GM19328 (cell line): ENCODE measurements around the gene SBF1.
"Not testable (repeated sequence)": the region's sequence is repeated elsewhere in the genome, so short reads cannot be mapped to it uniquely, and the experiment has no call there.

ENCODE experiments used
- ATAC-seq: cut with Tn5 transposase; IDR thresholded peaks from one replicate; pipeline ENCODE4 v1.9.1; 2021; ENCODE audit warnings: mild to moderate bottlenecking, moderate library complexity; ENCODE audit not compliant: unreplicated experiment

SBF1 gene

DNA sequence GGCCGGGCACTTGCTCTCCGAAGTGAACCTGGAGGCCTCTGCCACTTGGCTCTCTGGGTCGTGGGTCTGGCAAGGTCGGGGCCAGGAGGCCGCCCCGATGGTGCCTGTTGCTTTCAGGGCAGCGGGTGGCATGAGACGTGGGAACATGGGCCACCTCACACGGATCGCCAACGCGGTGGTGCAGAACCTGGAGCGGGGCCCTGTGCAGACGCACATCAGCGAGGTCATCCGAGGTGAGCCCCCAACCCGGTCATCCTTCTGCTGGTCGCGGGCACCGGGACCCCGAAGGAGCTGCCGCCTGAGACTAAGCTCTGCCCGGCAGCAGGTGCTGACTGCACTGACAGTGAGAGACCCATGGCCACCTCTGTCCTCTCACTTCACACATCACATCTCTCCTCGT, 40.0 kb downstream of the SBF1 start:
- ATAC-seq: no peak

DNA sequence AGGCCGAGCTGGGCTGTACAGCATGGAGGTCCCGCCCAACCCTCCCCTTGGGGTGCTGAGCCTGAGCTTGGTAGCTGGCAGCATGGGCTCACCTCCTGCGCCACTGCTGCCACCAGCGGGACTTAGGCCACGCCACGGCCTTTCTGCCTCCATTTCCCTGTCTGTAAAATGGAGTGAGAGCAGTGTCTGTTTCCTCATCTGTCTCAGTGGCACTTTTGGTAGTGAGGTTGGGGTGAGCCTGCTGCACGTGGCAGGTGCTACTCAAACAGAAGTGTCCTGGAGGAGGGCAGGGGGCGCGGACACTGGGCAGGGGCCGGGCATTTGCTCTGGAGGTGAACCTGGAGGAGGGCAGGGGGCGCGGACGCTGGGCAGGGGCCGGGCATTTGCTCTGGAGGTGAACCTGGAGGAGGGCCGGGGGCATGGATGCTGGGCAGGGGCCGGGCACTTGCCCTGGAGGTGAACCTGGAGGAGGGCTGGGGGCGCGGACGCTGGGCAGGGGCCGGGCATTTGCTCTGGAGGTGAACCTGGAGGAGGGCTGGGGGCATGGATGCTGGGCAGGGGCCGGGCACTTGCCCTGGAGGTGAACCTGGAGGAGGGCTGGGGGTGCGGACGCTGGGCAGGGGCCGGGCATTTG, 41.8 kb downstream of the SBF1 start:
- ATAC-seq: not testable (repeated sequence)

DNA sequence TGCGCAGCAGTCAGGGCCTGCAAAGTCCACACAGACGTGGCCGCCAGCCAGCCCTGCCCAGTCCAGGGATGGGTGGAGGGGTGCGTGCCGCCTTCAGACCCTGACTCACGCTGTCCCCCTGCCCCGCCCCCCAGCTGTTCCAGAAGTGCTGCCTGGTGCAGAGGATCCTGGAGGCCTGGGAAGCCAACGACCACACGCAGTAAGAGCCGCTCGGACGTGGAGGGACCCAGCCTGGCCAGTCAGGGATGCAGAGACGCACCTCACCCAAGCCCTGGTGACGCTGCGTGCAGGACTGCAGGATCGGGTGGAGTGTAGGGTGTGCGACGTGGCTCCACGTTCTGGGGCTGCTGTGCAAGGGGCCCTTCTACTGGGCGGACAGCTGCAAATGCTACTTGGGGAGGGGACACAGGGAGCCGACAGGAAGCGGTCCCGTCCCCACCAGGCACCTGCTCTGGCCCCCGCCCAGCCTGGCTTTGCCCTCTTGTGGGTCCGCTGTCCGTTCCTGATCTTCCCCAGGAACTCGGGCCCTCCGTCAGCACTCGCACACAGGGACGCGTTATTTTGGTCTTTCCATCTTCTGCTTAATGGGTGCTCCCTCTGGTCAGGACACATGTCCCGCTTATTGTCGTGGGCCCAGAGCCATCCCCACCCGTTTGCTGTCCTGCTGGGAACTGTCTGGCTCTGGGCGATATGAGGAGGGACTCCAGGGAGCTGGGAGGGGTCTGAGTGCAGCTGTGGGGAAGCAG, 42.5 kb downstream of the SBF1 start:
- no peak for ATAC-seq

DNA sequence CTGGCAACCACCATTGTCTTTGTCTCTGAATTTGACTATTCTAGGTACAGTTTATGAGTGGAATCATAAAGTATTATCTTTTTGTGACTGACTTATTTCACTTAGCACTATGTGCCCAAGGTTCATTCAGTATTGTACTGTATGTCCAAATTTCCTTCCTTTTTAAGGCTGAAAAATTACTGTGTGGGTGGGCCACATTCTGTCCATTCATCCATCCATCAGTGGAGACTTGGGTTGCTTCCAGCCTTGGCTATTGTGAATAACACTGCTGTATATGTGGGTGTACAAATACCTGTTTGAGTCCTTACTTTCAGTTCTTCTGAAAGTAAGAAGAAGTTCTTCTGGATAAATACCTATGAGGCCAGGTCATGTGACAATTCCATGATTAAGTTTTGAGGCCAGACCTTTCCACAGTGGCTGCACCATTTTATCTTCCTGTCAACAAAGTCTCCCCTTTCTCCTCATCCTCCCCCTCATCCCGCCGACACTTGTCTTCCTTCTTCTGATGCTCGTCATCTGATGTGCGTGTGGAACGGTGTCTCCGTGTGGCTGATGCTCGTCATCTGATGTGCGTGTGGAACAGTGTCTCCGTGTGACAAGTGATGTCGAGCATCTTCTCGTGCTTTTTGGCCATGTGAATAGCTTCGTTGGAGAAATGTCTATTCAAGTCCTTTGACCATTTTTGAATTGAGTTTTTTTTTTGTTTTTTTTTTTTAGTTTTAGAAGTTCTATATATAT, 49.5 kb downstream of the SBF1 start:
- ATAC-seq: no peak

DNA sequence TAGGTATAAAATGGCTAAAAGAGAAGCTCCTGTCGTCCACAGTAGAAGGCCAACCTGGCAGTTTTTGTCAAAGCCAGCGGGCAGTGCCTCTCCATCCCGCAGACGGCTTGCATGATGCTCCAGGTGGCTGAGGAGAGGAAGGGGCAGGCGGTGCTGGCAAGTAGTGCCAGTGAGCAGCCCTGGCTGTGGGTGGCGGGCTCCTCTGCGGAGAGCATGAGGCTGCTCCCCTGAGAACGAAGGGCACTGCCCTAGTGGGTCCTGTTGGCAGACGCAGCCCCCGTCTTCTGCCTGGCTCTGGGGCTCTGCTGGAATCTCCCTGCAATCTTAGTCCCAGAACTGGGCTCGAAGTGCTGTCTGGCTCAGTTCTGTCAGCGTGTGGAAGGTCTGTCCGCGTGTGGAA, 50.9 kb downstream of the SBF1 start:
- no peak for ATAC-seq

DNA sequence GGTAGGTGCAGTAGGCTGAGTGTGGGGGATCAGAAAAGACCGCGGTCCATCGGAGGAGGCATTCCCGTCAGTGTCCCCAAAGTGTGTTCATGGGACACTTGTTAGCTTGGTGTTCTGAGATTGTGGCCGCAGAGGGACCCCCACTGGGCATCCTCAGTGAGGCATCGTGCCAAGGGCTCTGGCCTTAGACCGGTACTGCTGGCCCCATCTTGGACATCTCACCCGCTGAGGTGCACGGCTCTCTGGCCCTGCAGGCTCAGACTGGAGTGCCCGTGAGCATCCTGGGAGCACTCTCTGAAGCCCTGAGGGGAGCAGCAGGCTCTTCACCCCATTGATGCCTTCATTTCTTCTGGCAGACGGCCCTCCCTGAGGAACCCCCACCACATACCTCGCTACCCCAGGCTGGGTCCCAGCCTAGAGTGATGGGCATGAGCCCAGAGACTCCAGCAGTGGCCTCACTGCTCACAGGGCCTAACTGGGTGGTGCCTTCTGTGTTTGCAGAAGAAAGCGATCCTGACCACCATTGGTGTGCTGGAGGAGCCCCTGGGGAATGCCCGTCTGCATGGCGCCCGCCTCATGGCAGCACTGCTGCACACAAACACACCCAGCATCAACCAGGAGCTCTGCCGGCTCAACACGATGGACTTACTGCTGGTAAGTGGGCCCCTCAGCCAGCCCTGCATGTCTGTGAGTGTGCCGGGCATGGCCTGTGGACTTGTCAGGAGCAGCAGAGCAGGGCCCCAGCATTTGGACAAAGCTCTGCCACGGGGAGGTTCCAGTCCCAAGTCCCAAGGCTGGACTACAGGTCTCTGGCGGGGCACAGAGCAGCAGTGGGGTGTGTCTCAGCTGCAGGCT, 51.6 kb downstream of the SBF1 start:
- ATAC-seq: no peak

DNA sequence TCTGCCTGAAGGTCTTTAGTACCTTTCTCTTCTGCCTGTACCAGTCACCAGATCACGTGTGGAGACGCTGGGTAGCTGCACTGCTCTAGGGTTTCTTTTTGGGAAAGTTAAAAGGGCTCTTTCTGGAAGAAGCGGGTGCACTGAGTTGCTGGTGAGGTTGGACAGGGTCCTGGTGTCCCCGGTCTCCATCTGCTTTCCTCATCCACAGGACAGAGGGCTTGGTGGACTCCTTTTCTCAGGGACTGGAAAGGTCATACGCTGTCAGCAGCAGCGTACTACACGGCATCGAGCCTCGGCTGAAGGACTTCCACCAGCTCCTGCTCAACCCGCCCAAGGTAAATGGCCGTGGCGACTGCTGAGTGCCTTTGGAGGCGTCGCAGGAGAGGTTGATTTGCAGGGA, 52.8 kb downstream of the SBF1 start:
- ATAC-seq: no peak

DNA sequence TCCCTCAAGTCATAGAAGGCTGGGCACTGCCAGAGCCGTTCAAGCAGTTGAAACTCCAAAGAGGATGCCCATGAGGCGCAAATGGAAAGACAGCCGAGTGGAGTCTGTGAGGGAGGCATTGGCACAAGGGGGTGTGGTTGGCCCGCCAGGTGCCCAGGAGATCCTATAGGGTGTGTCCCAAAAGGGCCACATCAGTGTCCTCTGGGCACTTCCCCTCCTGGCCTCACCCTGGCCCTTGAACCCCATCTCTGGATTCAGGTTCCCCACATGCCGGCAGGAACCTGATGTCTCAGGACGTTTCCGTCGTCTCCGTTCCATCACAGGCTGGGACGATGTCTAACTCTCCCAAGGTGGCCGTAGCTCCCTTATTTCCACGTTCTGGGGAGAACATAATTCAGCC, 54.3 kb downstream of the SBF1 start:
- no peak for ATAC-seq

DNA sequence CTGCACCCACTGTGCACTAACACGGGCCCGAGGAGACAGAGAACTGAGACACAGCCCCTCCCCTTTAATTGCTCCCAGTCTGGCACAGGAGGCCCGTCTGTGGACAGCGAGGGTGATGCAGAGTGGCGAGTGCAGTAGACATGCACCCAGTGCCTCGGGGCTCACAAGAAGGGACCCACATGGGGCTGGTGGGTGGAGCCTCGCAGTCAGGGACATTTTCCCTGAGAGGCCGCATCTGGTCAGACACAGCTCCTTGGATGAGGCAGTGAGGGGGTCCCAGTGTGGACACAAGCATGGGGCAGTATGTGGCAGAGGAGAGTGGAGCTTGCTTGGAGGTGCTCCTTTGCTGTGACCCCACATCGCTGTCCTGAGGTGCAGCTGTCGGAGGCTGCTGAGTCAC, 54.8 kb downstream of the SBF1 start:
- ATAC-seq: no peak

DNA sequence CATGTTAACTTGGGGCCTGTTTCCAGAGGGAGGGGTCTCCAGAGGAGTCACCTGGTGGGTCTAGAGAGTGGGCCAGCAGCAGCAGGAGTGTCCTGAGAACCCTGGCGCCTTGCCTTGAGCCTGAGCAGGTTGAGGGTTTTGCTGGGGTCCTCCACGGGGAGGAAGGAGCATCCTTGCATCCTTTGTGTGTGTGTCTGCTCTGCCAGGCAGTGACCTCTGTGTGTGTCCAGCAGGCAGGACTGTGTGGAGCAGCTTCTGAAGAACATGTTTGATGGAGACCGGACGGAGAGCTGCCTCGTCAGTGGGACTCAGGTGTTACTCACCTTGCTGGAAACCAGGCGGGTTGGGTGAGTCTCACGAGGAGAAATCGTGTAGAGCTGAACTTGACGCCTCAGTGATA, 55.7 kb downstream of the SBF1 start:
- ATAC-seq: no peak

DNA sequence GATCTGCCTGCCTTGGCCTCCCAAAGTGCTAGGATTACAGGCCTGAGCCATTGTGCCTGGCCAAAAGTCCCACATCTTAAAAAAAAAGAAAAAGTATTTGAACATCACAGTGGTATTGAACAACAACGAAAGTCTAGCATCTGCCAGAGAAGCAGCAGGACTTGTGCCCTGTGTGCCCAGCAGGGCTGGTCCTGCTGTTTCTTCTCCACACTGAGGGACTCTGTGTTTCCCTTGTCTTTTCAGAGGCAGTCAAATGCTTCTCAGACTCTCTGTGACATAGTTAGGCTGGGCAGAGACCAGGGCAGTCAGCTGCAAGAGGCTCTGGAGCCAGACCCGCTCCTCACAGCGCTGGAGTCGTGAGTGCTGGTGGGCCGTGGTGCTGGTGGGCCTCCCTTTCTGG, 56.2 kb downstream of the SBF1 start:
- no peak for ATAC-seq

DNA sequence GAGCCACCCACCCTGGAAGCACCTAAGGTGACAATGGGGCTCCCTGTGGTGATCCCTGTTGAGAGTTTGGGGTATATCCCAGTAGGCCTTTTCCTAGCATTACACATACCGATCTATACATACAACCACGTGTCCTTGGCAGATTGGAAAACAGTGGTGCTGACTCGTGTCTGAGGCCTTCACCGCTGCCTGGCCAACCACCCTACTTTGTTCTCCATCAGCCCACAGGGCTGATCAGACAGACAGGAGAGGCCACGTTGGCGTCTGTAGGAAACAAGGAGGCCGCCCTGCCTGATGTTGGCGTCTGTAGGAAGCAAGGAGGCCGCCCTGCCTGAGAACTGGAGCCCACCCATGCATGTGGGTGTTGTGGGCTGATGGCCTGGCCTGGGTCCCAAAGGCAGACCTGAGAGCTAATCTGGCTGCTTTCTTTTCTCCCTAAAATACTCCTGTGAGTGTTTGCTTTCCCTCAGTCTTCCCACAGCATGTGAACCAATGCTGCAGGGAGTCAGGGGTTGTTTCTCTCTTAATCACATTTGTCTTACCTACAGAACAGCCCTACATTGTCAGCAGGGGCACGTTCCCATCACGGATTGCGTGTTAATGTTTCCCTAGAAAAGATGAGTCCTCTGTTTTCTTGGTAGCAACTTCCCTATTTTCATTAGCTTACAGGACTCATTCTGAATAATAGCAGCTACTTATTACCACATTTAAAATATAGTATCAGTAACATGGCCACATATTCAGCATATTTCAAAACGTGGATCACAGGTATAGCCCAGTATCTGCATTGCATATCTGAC, 57.2 kb downstream of the SBF1 start:
- ATAC-seq: no peak

DNA sequence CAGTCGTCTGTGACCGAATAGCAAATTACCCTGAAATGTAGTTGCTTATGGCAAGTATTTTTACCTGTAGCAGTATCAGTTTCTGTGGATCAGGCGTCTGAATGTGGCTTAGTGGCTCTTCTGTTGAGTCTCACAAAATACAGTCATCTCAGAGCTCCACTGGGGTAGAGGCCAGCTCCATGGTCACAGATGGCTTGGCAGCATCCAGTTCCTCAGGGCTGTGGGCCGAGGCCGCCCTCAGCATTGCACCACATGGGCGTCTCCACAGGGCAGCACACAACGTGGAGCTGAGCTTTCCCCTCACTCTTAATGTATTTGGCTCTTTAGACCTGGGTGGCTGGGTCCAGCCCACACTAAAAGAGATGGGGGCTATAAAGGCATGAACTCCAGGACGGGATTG, 57.8 kb downstream of the SBF1 start:
- ATAC-seq: no peak

DNA sequence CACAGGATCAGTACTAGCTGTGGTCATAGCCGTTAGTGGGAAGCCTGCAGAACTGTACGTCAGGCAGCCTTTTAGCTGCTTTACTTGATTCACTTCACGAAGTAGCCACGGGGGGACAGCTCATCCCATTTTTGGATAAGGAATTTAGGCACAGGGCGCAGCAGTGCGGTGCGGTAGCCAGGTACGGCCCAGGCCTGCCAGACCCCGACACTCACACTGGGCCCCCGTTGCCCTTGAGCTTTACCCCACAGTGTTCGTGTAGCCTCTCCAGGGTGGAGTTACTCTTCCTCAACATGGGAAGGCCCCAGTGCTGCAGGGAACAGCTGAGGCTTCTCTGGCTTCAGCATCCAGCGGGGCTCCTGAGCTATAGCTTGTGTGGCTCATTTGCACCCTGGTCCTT, 59.4 kb downstream of the SBF1 start:
- no peak for ATAC-seq

DNA sequence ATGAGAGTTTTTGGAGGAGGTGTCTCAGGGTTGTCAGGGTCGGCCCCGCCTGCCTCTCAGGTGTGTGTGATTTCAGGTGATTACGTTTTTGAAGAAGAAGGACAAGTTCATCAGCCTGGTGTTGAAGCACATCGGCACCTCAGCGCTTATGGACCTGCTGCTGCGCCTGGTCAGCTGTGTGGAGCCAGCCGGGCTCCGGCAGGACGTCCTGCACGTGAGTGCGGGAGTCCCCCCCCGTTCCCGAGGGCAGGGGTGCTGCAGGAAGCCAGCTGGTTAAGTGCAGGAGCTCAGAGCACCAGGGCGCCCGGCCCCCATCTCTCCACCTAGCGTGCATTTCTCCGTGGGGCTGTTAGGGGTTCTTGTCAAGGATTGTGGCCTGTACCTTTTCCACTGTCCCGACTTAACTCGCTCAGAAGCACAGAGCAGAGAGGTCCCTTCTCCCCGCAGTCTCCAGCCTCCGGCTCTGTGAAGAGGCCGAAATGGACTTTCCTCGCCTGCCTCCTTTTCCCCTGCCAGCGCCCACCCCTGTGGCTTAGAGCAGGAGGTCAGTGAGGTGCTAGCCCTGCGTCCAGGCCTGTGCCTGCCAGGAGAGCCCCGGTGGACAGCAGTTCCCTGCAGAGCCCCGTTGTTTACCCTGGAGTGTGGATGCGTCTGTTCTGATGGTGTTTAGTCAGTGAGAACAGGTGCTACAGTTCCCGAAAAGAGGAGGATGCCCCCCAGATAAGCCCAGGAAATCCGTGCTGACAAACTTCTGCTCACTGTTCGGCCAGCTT, 60.2 kb downstream of the SBF1 start:
- no peak for ATAC-seq

DNA sequence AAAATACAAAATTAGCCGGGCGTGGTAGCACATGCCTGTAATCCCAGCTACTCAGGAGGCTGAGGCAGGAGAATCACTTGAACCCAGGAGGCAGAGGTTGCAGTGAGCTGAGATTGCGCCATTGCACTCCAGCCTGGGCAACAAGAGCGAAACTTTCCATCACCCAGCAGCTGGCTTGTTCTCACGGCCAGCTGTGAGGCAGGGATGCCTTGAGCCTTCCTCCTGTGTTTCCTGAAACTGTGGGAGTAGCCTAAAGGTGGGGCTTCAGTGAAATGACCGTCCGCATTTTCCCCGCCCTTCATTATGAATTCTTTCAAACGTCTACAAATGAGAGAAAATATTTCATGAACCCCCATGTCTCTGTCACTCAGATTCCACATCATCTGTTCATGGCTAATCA, 65.9 kb downstream of the SBF1 start:
- ATAC-seq: not testable (repeated sequence)

DNA sequence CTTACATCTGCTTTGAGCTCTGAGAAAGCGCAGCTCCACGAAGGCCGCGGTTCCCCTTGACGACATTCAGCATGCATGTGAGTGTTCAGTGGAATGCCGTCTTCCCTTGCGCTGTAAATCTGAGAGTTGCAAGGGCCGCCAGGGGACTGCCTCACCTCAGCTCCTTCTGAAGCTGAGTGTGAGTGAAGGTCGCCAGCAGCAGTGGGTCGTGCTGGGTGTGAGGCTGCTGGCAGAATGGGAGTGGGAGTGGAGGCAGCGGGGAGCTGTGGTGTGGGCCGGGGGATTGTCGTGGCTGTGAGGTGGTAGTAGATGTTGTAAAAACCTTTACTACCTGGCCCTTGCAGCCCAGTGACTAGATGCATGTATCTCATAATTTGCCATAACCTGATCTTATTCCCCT, 66.5 kb downstream of the SBF1 start:
- no peak for ATAC-seq

DNA sequence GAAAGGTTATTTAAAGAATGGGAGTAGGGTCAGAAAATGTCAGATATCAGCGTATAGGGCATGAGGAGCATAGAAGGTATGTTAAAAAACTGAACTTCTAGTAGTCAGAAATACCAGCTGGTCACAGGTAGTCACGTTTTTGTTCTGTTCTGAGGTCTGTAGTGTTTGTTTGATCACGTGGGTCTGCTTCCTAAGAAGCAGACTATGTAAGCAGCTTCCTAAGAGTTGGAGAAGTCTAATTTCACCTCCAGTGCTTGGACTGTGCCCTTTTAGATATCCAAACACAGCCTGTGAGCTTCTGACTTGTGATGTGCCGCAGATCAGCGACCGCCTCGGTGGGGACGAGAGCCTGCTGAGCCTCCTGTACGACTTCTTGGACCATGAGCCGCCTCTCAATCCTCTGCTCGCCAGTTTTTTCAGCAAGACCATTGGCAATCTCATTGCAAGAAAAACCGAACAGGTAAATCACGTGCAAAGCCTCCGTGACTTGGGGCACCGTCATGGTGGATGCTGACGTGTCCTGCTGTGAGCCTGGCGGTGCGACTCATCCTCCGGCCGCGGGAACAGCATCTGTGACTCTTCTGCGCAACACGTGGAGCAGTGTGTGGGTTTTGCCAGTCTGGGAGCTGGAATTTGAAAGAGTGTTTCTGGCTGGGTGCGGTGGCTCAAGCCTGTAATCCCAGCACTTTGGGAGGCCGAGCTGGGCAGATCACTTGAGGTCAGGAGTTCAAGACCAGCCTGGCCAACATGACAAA, 68.2 kb downstream of the SBF1 start:
- no peak for ATAC-seq

DNA sequence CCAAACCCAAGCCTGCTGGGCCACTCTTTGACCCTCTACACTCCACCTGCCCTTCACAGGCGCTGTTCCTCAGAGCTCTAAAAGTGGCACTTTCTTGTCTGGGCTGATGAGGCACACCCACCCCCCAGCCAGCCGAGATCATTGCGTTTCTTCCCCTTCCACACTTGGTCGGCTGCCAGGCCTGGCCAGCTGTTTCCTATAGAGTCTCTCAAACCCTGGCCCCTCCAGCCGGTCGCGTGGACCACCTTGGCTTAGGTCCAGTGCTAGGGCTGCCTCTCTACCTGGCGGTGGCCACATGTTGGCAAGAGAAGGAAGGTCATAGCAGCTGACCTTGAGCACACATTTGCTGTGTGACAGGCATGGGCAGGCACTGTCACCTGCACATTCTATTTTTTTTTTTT, 71.1 kb downstream of the SBF1 start:
- ATAC-seq: no peak
